CD14-positive monocyte (primary cell): ENCODE data around the gene TTC4. TPM values are rescaled to one million over a fixed set of nuclear protein-coding genes. Genes with fewer than 3 reads are reported as not detected.

Experiments used
- DNase-seq, 3 donors: peaks; one replicate each; pipeline ENCODE4 v3.0.0-alpha.2; 2011 to 2022
- H2AFZ ChIP-seq: 2 replicates; pipeline ENCODE4 v1.6.0; 2012; ENCODE audit warnings: mild to moderate bottlenecking, low read depth, low read length, inconsistent platforms; ENCODE audit not compliant: insufficient read depth, poor library complexity, severe bottlenecking
- H3K27ac ChIP-seq, 2 donors: 1 replicate in 1 of 2; 2 replicates in 1 of 2; pipeline ENCODE4 v1.5.1; 2012 to 2013; ENCODE audit warnings: low read length in 2 of 2, control low read depth in 1 of 2, inconsistent platforms in 1 of 2, low read depth in 1 of 2, mild to moderate bottlenecking in 1 of 2
- H3K27me3 ChIP-seq, 2 donors: one replicate each; pipeline versions ENCODE4 v1.6.0 to v1.6.1; 2011 to 2013; ENCODE audit warnings: low read length in 2 of 2; ENCODE audit not compliant: control insufficient read depth in 2 of 2, insufficient read depth in 2 of 2
- H3K36me3 ChIP-seq, 2 donors: replicated peaks in 1 of 2; 1 replicate in 1 of 2; 2 replicates in 1 of 2; pipeline versions ENCODE4 v1.5.1 to v1.6.1; 2012 to 2013; ENCODE audit warnings: low read length in 2 of 2, control low read depth in 1 of 2, inconsistent platforms in 1 of 2, mild to moderate bottlenecking in 1 of 2; ENCODE audit not compliant: insufficient read depth in 2 of 2, control insufficient read depth in 1 of 2
- H3K4me1 ChIP-seq, 2 donors: 1 replicate in 1 of 2; 2 replicates in 1 of 2; pipeline versions ENCODE4 v1.5.1 to v1.6.1; 2012 to 2013; ENCODE audit warnings: low read length in 2 of 2, control low read depth in 1 of 2, inconsistent platforms in 1 of 2, mild to moderate bottlenecking in 1 of 2, moderate library complexity in 1 of 2; ENCODE audit not compliant: insufficient read depth in 2 of 2, control insufficient read depth in 1 of 2
- H3K4me2 ChIP-seq: replicated peaks from 2 replicates; pipeline ENCODE3; 2012; ENCODE audit warnings: low read length, moderate library complexity, mild to moderate bottlenecking; ENCODE audit not compliant: poor library complexity, severe bottlenecking; ENCODE audit errors: extremely low read depth
- H3K4me3 ChIP-seq, 3 experiments: fragments of 200-600 bp in 1 of 3; sonication (generic) in 1 of 3; replicated peaks in 1 of 3; 1 replicate in 2 of 3; 2 replicates in 1 of 3; pipeline ENCODE4 v1.5.1; 2011 to 2013; ENCODE audit warnings: low read length in 3 of 3, mild to moderate bottlenecking in 3 of 3, control low read depth in 2 of 3, low read depth in 2 of 3, inconsistent platforms in 1 of 3, moderate library complexity in 1 of 3
- H3K79me2 ChIP-seq: 2 replicates; pipeline ENCODE4 v1.6.0; 2012; ENCODE audit warnings: mild to moderate bottlenecking, control low read depth, inconsistent platforms, low read length, moderate library complexity; ENCODE audit not compliant: insufficient read depth
- H3K9ac ChIP-seq: 2 replicates; pipeline ENCODE4 v1.6.0; 2017; ENCODE audit warnings: low read length, mild to moderate bottlenecking; ENCODE audit not compliant: insufficient read depth, poor library complexity, severe bottlenecking
- H3K9me3 ChIP-seq, 2 donors: replicated peaks in 1 of 2; 1 replicate in 1 of 2; 2 replicates in 1 of 2; pipeline versions ENCODE4 v1.5.1 to v1.6.1; 2012 to 2013; ENCODE audit warnings: low read length in 2 of 2, control low read depth in 1 of 2; ENCODE audit not compliant: control insufficient read depth in 1 of 2, insufficient read depth in 1 of 2
- H4K20me1 ChIP-seq: 2 replicates; pipeline ENCODE4 v1.6.0; 2012; ENCODE audit warnings: mild to moderate bottlenecking, low read length, control low read depth, moderate library complexity; ENCODE audit not compliant: insufficient read depth
- H3K27ac Mint-ChIP-seq, 7 donors: one replicate each; pipeline ENCODE4 v1.8.0; 2020; ENCODE audit warnings: mild to moderate bottlenecking in 7 of 7, mixed read lengths in 7 of 7, moderate library complexity in 6 of 7, inconsistent platforms in 2 of 7
- H3K27me3 Mint-ChIP-seq, 3 donors: one replicate each; pipeline ENCODE4 v1.8.0; 2021 to 2022; ENCODE audit warnings: low read depth in 3 of 3, mild to moderate bottlenecking in 3 of 3, mixed read lengths in 3 of 3, moderate library complexity in 3 of 3, inconsistent platforms in 1 of 3
- H3K36me3 Mint-ChIP-seq, 2 donors: one replicate each; pipeline ENCODE4 v1.8.0; 2020; ENCODE audit warnings: mixed read lengths in 2 of 2, inconsistent platforms in 1 of 2, mild to moderate bottlenecking in 1 of 2
- H3K4me1 Mint-ChIP-seq: one replicate; pipeline ENCODE4 v1.8.0; 2020; ENCODE audit warnings: mild to moderate bottlenecking, mixed read lengths
- H3K4me3 Mint-ChIP-seq, 2 donors: one replicate each; pipeline ENCODE4 v1.8.0; 2020; ENCODE audit warnings: mild to moderate bottlenecking in 2 of 2, mixed read lengths in 2 of 2, moderate library complexity in 1 of 2
- H3K9me3 Mint-ChIP-seq, 7 donors: one replicate each; pipeline ENCODE4 v1.8.0; 2020 to 2022; ENCODE audit warnings: mixed read lengths in 7 of 7, mild to moderate bottlenecking in 6 of 7, moderate library complexity in 6 of 7, inconsistent platforms in 2 of 7
- WGBS: methylation state at CpG from one replicate; pipeline ENCODE4 v1.1.5; 2013; ENCODE audit warnings: missing lambda C conversion rate; ENCODE audit not compliant: insufficient coverage; 5-methylcytosine and 5-hydroxymethylcytosine counted together
- intact Hi-C, 2 donors: fragments of 100-400 bp; cut with micrococcal nuclease; formaldehyde crosslinking; loops; one replicate each; pipeline versions ENCODE4 v1.15.0 to v1.15.1; 2023
- polyA plus RNA-seq, 3 donors: library from polyadenylated mRNA; depleted of rRNA in 1 of 3; unstranded in 2 of 3; stranded (reverse) in 1 of 3; fragments of 300-500 nt in 2 of 3; fragments of >200 nt in 1 of 3; fragmentation: Illumina TruSeq in 2 of 3; gene quantifications; 1 replicate in 2 of 3; 2 replicates in 1 of 3; pipeline ENCODE4 v1.2.3, GENCODE V29; 2012 to 2021
- TF ChIP-seq, protein P1 (sequence below): fragments of 200-600 bp; IDR thresholded peaks from one replicate; pipeline ENCODE4 v1.8.0; 2022; ENCODE audit warnings: antibody characterized with exemption, mild to moderate bottlenecking

Gene TTC4
- polyA plus RNA-seq, 3 donors, result 9.2 to 13.3 (median 12.4) TPM

DNA sequence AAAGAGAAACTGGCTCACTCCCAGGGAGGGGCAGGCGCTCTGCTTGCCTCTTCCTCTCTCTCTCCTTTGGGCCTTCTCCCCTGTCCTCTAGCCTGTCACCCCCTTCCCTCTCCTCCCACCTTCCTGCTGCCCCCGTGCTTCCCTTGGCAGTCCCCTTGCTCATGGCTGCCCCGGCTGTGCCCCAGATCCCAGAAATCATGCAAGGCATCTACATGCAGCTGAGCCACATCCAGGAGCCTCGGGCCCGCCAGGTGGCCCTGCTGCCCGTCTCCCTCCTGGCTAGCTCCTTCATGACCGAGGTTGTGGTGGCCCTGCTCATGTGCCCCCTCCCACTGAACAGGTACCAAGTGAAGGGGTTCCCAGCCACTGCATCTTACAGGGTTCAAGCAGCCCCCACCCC lies 36.0 kb upstream of the TTC4 start:
- no peaks in the 10 kb centered on the region for H3K9me3 Mint-ChIP-seq
- Histone ChIP-seq H4K20me1 (no peaks in the 10 kb centered on the region), H3K9me3 (no peaks in the 10 kb centered on the region), H3K79me2 (no peaks in the 10 kb centered on the region), H3K4me2 (no peak overlapping the region), H3K36me3 (no peaks in the 10 kb centered on the region), H2AFZ (no peak overlapping the region), H3K4me1 (no peaks in the 10 kb centered on the region), H3K27ac (no peak overlapping the region), H3K27me3 (no peaks in the 10 kb centered on the region), H3K4me3 (no peak overlapping the region), H3K9ac (no peak overlapping the region)
- TF ChIP-seq, protein P1, sequence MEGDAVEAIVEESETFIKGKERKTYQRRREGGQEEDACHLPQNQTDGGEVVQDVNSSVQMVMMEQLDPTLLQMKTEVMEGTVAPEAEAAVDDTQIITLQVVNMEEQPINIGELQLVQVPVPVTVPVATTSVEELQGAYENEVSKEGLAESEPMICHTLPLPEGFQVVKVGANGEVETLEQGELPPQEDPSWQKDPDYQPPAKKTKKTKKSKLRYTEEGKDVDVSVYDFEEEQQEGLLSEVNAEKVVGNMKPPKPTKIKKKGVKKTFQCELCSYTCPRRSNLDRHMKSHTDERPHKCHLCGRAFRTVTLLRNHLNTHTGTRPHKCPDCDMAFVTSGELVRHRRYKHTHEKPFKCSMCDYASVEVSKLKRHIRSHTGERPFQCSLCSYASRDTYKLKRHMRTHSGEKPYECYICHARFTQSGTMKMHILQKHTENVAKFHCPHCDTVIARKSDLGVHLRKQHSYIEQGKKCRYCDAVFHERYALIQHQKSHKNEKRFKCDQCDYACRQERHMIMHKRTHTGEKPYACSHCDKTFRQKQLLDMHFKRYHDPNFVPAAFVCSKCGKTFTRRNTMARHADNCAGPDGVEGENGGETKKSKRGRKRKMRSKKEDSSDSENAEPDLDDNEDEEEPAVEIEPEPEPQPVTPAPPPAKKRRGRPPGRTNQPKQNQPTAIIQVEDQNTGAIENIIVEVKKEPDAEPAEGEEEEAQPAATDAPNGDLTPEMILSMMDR, result no peak
- peaks cover 0 to 4% (median 3%) of the 10 kb centered on the region in 3 donors for H3K27me3 Mint-ChIP-seq
- 91% methylated on average over 6 of the region's 7 CpGs for WGBS
- H3K4me3 Mint-ChIP-seq, result no peak overlapping the region
- no peaks in the 10 kb centered on the region for H3K4me1 Mint-ChIP-seq
- intact Hi-C loops, result no loop called here
- H3K27ac Mint-ChIP-seq, result peak overlapping the region in 1 of 7 donors; percentile 66
- no peak for DNase-seq
- H3K36me3 Mint-ChIP-seq, result no peaks in the 10 kb centered on the region

DNA sequence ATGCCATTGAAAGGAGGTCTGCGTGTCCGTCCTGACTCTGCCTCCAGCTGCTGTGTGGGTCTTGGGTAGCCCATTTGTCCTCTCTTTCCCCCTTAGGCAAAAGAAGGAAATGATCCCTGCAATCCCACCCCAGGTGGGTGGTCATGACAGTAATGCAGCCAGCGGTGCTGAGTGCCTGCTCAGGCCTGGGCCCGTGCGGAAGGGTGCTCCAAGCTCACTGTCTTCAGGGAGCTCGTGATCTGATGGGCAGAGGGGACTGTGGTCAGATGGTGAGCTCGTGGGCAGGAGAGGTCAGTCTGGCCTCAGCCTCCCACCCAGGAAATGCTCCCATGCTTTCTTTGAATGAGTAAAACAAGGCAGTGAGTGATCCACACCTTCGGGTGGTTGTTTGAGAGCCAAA lies 35.3 kb upstream of the TTC4 start:
- Mint-ChIP-seq H3K4me1 (no peaks in the 10 kb centered on the region), H3K27ac (peak overlapping the region in 2 of 7 donors; percentile 30 to 79)
- DNase-seq, result no peak

More for the DNA sequence above, 35.3 kb upstream of the TTC4 start:
- TF ChIP-seq, protein P1, result no peak
- H3K9me3 Mint-ChIP-seq, result no peaks in the 10 kb centered on the region
- Histone ChIP-seq H3K79me2 (no peaks in the 10 kb centered on the region), H3K36me3 (no peaks in the 10 kb centered on the region), H4K20me1 (no peaks in the 10 kb centered on the region), H2AFZ (no peak overlapping the region), H3K4me1 (no peaks in the 10 kb centered on the region), H3K4me3 (no peak overlapping the region), H3K27me3 (no peaks in the 10 kb centered on the region), H3K4me2 (no peak overlapping the region), H3K9me3 (no peaks in the 10 kb centered on the region), H3K27ac (no peak overlapping the region), H3K9ac (no peak overlapping the region)
- no peaks in the 10 kb centered on the region for H3K36me3 Mint-ChIP-seq
- intact Hi-C loops, result no loop called here
- no peak overlapping the region for H3K4me3 Mint-ChIP-seq
- 81% methylated on average over 4 of the region's 8 CpGs for WGBS
- H3K27me3 Mint-ChIP-seq, result peaks cover 0 to 3% (median 2%) of the 10 kb centered on the region in 3 donors
